IMR-90 (cell line): ENCODE measurements around the gene KAZN. TPM values are rescaled to one million over a fixed set of nuclear protein-coding genes. Genes with fewer than 3 reads are reported as not detected.

Experiments
- ATAC-seq: fragments of 200-7000 bp; cut with Tn5 transposase; 2 replicates; pipeline ENCODE4 v1.9.1; 2020; ENCODE audit warnings: low read depth, mild to moderate bottlenecking, moderate library complexity
- BruUV-seq: library from RNA; stranded (reverse); fragments of 400-500 nt; replicated peaks from 2 replicates; lab custom pipeline; 2021; lab: Mats Ljungman, UMichigan
- CTCF ChIA-PET: fragments of 300-600 bp; formaldehyde crosslinking; extraction: SDS; loops from one replicate; lab custom pipeline; 2021; ENCODE audit warnings: antibody characterized with exemption; lab: Yijun Ruan, JAX
- POLR2A ChIA-PET: fragments of 300-600 bp; sonication (Branson Sonifier 250); formaldehyde crosslinking; loops from one replicate; lab custom pipeline; 2022; ENCODE audit warnings: antibody characterized with exemption; ENCODE audit not compliant: unreplicated experiment; lab: Charles Lee
- DNase-seq: peaks from one replicate; pipeline ENCODE4 v3.0.0; 2013
- H2AFZ ChIP-seq: replicated peaks from 2 replicates; pipeline ENCODE3; 2013; ENCODE audit warnings: low read length, mild to moderate bottlenecking; ENCODE audit not compliant: poor library complexity
- H2AK5ac ChIP-seq: 2 replicates; pipeline ENCODE4 v1.6.1; 2013; ENCODE audit warnings: low read depth, low read length, inconsistent platforms
- H2AK9ac ChIP-seq: replicated peaks from 2 replicates; pipeline ENCODE3; 2013; ENCODE audit warnings: mild to moderate bottlenecking, low read depth, low read length, moderate library complexity; ENCODE audit not compliant: poor library complexity
- H2BK120ac ChIP-seq: 2 replicates; pipeline ENCODE4 v1.6.1; 2013; ENCODE audit warnings: low read depth, low read length, inconsistent platforms
- H2BK15ac ChIP-seq: 3 replicates; pipeline ENCODE4 v1.6.1; 2013; ENCODE audit warnings: low read depth, low read length, inconsistent platforms
- H2BK20ac ChIP-seq: 2 replicates; pipeline ENCODE4 v1.6.1; 2013; ENCODE audit warnings: low read depth, mild to moderate bottlenecking, inconsistent platforms, low read length, moderate library complexity
- H2BK5ac ChIP-seq: 2 replicates; pipeline ENCODE4 v1.6.1; 2013; ENCODE audit warnings: mild to moderate bottlenecking, low read depth, low read length, inconsistent platforms; ENCODE audit not compliant: poor library complexity, severe bottlenecking
- H3K14ac ChIP-seq: replicated peaks from 2 replicates; pipeline ENCODE4 v1.6.1; 2013; ENCODE audit warnings: low read depth, low read length, inconsistent platforms
- H3K18ac ChIP-seq: 2 replicates; pipeline ENCODE4 v1.6.1; 2013; ENCODE audit warnings: low read depth, low read length, control low read depth
- H3K23ac ChIP-seq: 2 replicates; pipeline ENCODE4 v1.6.1; 2013; ENCODE audit warnings: low read depth, low read length, inconsistent platforms
- H3K27ac ChIP-seq: 2 replicates; pipeline ENCODE4 v1.5.1; 2013; ENCODE audit warnings: mild to moderate bottlenecking, control low read depth, low read length; ENCODE audit not compliant: insufficient read depth
- H3K27me3 ChIP-seq: 2 replicates; pipeline ENCODE4 v1.6.1; 2013; ENCODE audit warnings: low read length; ENCODE audit not compliant: control insufficient read depth, insufficient read depth
- H3K36me3 ChIP-seq: 2 replicates; pipeline ENCODE4 v1.6.1; 2013; ENCODE audit warnings: low read length, mixed read lengths; ENCODE audit not compliant: control insufficient read depth, insufficient read depth
- H3K4ac ChIP-seq: 2 replicates; pipeline ENCODE4 v1.6.1; 2013; ENCODE audit warnings: low read depth, low read length, inconsistent platforms
- H3K4me1 ChIP-seq: 2 replicates; pipeline ENCODE4 v1.6.1; 2013; ENCODE audit warnings: low read length, mixed read lengths; ENCODE audit not compliant: control insufficient read depth, insufficient read depth
- H3K4me2 ChIP-seq: 2 replicates; pipeline ENCODE4 v1.6.1; 2013; ENCODE audit warnings: low read depth, mild to moderate bottlenecking, control low read depth, low read length, moderate library complexity
- H3K4me3 ChIP-seq: 2 replicates; pipeline ENCODE4 v1.5.1; 2013; ENCODE audit warnings: low read depth, mild to moderate bottlenecking, control low read depth, low read length, moderate library complexity; ENCODE audit not compliant: insufficient read depth
- H3K56ac ChIP-seq: 2 replicates; pipeline ENCODE4 v1.6.1; 2013; ENCODE audit warnings: low read length, inconsistent platforms; ENCODE audit not compliant: insufficient read depth; ENCODE audit errors: extremely low read depth
- H3K79me1 ChIP-seq, 2 experiments: 2 replicates each; pipeline ENCODE4 v1.6.1; 2013; ENCODE audit warnings: low read length in 2 of 2, inconsistent platforms in 1 of 2, low read depth in 1 of 2
- H3K9ac ChIP-seq: 2 replicates; pipeline ENCODE4 v1.6.1; 2013; ENCODE audit warnings: low read depth, low read length, control low read depth
- H3K9me1 ChIP-seq: 2 replicates; pipeline ENCODE4 v1.6.1; 2013; ENCODE audit warnings: low read length, inconsistent platforms; ENCODE audit not compliant: insufficient read depth
- H3K9me3 ChIP-seq: 2 replicates; pipeline ENCODE4 v1.6.1; 2013; ENCODE audit warnings: low read length; ENCODE audit not compliant: control insufficient read depth, insufficient read depth
- H4K20me1 ChIP-seq: 2 replicates; pipeline ENCODE4 v1.6.1; 2013; ENCODE audit warnings: low read length, inconsistent platforms; ENCODE audit not compliant: insufficient read depth
- H4K5ac ChIP-seq: 2 replicates; pipeline ENCODE4 v1.6.1; 2013; ENCODE audit warnings: mild to moderate bottlenecking, low read depth, low read length, control low read depth
- H4K8ac ChIP-seq, 2 experiments: 2 replicates each; pipeline ENCODE4 v1.6.1; 2013; ENCODE audit warnings: low read depth in 2 of 2, low read length in 2 of 2, control low read depth in 1 of 2, inconsistent platforms in 1 of 2
- H4K91ac ChIP-seq: 2 replicates; pipeline ENCODE4 v1.6.1; 2013; ENCODE audit warnings: low read depth, low read length, inconsistent platforms; ENCODE audit not compliant: insufficient read depth
- BHLHE40 ChIP-seq: fragments of 150-350 bp; IDR thresholded peaks from 2 replicates; pipeline ENCODE4 v1.6.1; 2016; ENCODE audit warnings: mild to moderate bottlenecking, low read depth, low read length
- CEBPB ChIP-seq: IDR thresholded peaks from 2 replicates; pipeline ENCODE4 v1.6.1; 2012; ENCODE audit warnings: low read depth, low read length, improper control_type of control experiment
- CHD1 ChIP-seq: IDR thresholded peaks from 2 replicates; pipeline ENCODE4 v1.6.1; 2012; ENCODE audit warnings: low read depth, low read length, improper control_type of control experiment
- FOS ChIP-seq: fragments of 150-350 bp; IDR thresholded peaks from 2 replicates; pipeline ENCODE4 v1.6.1; 2016; ENCODE audit warnings: low read depth, low read length
- POLR2A ChIP-seq: IDR thresholded peaks from 2 replicates; pipeline ENCODE4 v1.6.1; 2012; ENCODE audit warnings: mild to moderate bottlenecking, low read depth, low read length
- RAD21 ChIP-seq: IDR thresholded peaks from 2 replicates; pipeline ENCODE4 v1.6.1; 2012; ENCODE audit warnings: low read length, improper control_type of control experiment
- RCOR1 ChIP-seq: IDR thresholded peaks from 2 replicates; pipeline ENCODE4 v1.6.1; 2012; ENCODE audit warnings: mild to moderate bottlenecking, low read length, improper control_type of control experiment; ENCODE audit not compliant: insufficient replicate concordance
- RFX5 ChIP-seq: IDR thresholded peaks from 2 replicates; pipeline ENCODE4 v1.8.0; 2012; ENCODE audit warnings: low read depth, mild to moderate bottlenecking, low read length, moderate library complexity
- SMC3 ChIP-seq: fragments of 150-350 bp; IDR thresholded peaks from 2 replicates; pipeline ENCODE4 v1.6.1; 2016; ENCODE audit warnings: low read depth, mild to moderate bottlenecking, antibody characterized with exemption, low read length, moderate library complexity
- WGBS, 2 experiments: methylation state at CpG; one replicate each; pipeline versions ENCODE4 v1.1.5 to v1.1.7; 2013; ENCODE audit warnings: missing lambda C conversion rate in 2 of 2; ENCODE audit not compliant: insufficient read length in 1 of 2; ENCODE audit errors: extremely low coverage in 2 of 2; 5-methylcytosine and 5-hydroxymethylcytosine counted together
- dilution Hi-C: fragments of 300-500 bp; cut with HindIII; formaldehyde crosslinking; loops from one replicate; pipeline ENCODE4 v1.14.3; 2018; ENCODE audit warnings: low sequenced_read_pairs; ENCODE audit not compliant: unreplicated experiment
- in situ Hi-C: fragments of 300-500 bp; cut with MboI; formaldehyde crosslinking; loops from 3 replicates; pipeline ENCODE4 v1.14.3; 2019; ENCODE audit warnings: low sequenced_read_pairs, inconsistent platforms, mixed read lengths
- intact Hi-C: fragments of 100-400 bp; cut with micrococcal nuclease; formaldehyde crosslinking; loops from 2 replicates; pipeline ENCODE4 v1.10.0; 2022
- polyA plus RNA-seq, 3 experiments: library from polyadenylated mRNA; depleted of rRNA; stranded (reverse); fragments of >200 nt; gene quantifications; 2 replicates each; pipeline ENCODE4 v1.2.3, GENCODE V29; 2012; ENCODE audit warnings: low replicate concordance in 1 of 3
- total RNA-seq: library from RNA; depleted of rRNA; stranded (reverse); fragments of >200 nt; gene quantifications from 2 replicates; pipeline ENCODE4 v1.2.3, GENCODE V29; 2012
- TF ChIP-seq, protein P1 (sequence below): fragments of 150-350 bp; IDR thresholded peaks from 2 replicates; pipeline ENCODE4 v1.6.1; 2017; ENCODE audit warnings: mild to moderate bottlenecking, antibody characterized with exemption, low read length, low read depth
- TF ChIP-seq, protein P2 (sequence below): fragments of 150-350 bp; IDR thresholded peaks from 2 replicates; pipeline ENCODE4 v1.6.1; 2016; ENCODE audit warnings: low read depth, mild to moderate bottlenecking, low read length, moderate library complexity, borderline replicate concordance

Gene KAZN
- total and polyA plus RNA-seq, 2 of the 4 experiments (the other 2 are of a cell fraction), result 5.2 to 10.5 TPM

DNA sequence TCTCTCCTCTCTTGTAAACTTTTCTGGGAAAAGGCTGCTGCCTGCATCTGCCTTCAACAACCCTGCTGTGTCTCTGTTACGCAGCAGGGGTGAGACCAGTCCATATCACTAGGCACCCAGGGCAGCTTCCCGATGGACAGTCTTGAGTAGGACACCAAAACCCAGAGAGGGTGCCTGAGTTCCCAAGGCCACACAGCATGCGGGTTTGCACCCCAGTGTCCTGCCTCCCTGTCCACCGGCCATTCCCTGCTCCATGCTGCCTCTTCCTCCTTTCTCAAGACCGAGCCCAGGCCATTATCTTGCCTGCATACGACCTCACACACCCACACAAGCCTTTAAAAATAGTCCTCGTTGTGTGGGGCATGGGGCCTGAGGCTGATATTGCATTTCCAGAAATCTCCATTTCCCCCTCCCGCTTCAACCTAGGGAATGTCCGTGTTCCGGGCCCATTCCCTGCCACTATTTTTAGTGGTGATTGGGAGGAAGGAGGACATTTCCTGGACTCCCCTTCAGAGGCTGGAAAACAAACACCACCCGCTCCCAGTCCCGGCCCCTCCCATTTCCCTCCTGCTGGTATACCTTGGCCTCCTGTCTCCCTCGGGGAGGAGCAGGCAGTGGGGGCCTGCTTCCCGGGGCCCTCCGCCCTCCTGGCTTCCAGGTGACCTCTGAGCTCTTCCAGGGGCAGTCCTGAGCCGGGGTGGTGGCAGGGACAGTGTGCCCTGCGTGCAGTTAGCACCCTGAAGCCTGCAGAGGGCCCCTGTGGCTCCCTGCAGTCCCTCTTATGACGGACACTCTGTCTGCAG is 422.7 kb downstream of the KAZN start:
- Histone ChIP-seq H4K20me1 (peaks cover 12% of the 10 kb centered on the region), H3K56ac (no peak overlapping the region), H3K4ac (no peak overlapping the region), H2AK5ac (no peak overlapping the region; the same call in 1 of the 2 replicates), H3K9me1 (peaks cover 11% of the 10 kb centered on the region; the same call in 1 of the 2 replicates), H3K4me3 (no peak overlapping the region), H3K36me3 (no peaks in the 10 kb centered on the region), H2AFZ (peak overlapping the region; percentile 23), H3K23ac (no peak overlapping the region), H4K5ac (no peak overlapping the region), H2AK9ac (peak overlapping the region; percentile 9), H3K18ac (no peak overlapping the region), H2BK20ac (no peak overlapping the region), H3K79me1 (peaks cover 15 to 47% of the 10 kb centered on the region in 2 experiments), H2BK120ac (no peak overlapping the region), H3K9ac (no peak overlapping the region), H3K27me3 (no peaks in the 10 kb centered on the region), H2BK5ac (no peak overlapping the region), H3K4me2 (no peak overlapping the region), H3K27ac (no peak overlapping the region), H3K9me3 (no peaks in the 10 kb centered on the region), H2BK15ac (no peak overlapping the region), H3K14ac (no peak overlapping the region), H4K91ac (no peak overlapping the region), H4K8ac (no peak overlapping the region), H3K4me1 (0 out of 2 replicates have a peak, but pooled peaks cover 5% of the 10 kb centered on the region)
- no peak for ATAC-seq
- TF ChIP-seq RFX5 (no peak), RCOR1 (no peak), SMC3 (no peak), RAD21 (no peak), FOS (no peak), CEBPB (no peak), CHD1 (no peak), POLR2A (no peak), BHLHE40 (no peak)
- TF ChIP-seq, protein P1, sequence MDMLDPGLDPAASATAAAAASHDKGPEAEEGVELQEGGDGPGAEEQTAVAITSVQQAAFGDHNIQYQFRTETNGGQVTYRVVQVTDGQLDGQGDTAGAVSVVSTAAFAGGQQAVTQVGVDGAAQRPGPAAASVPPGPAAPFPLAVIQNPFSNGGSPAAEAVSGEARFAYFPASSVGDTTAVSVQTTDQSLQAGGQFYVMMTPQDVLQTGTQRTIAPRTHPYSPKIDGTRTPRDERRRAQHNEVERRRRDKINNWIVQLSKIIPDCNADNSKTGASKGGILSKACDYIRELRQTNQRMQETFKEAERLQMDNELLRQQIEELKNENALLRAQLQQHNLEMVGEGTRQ, result no peak
- TF ChIP-seq, protein P2, sequence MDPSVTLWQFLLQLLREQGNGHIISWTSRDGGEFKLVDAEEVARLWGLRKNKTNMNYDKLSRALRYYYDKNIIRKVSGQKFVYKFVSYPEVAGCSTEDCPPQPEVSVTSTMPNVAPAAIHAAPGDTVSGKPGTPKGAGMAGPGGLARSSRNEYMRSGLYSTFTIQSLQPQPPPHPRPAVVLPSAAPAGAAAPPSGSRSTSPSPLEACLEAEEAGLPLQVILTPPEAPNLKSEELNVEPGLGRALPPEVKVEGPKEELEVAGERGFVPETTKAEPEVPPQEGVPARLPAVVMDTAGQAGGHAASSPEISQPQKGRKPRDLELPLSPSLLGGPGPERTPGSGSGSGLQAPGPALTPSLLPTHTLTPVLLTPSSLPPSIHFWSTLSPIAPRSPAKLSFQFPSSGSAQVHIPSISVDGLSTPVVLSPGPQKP, result no peak
- dilution Hi-C loops (no loop called here), intact Hi-C loops (loop anchor here (10.0 kb wide), 1 partner anchor 276 kb away; no protein-coding TSS in a partner anchor), in situ Hi-C loops (no loop called here)
- POLR2A ChIA-PET, result no interaction called here
- DNase-seq, result no peak
- 81% methylated on average over 7 of the region's 18 CpGs; no CpG with 5 or more reads in 1 of the 2 experiments for WGBS, 2 experiments
- CTCF ChIA-PET, result no interaction called here
- no TSS peak for BruUV-seq
